Measurements from ENCODE around the gene HLX.

Gene HLX

GRCh38 chr1:220924331-220924970 is 45.2 kb downstream of the HLX start:
- DNase-seq (ENCODE audit: low spot score), result no peak

DNA sequence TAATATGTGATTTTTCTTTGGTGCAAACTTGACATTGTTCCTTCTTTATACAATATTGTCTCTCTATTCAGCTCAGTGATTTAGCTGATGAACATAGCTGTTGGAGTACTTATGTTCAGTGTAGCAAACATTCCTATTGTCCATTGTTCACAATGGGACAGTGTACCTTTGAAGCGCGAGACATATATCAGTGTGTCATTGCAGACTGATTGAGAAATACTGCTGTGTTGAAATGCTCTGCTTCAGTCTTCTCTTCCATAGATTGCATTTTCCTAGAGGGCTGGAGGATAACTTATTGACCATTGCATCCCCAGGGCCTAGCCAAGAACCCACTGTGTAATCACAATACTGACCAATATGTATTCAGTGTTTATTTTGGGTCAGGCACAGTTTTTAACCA is 46.5 kb downstream of the HLX start:
- no peak for DNase-seq (ENCODE audit: low spot score)

DNA sequence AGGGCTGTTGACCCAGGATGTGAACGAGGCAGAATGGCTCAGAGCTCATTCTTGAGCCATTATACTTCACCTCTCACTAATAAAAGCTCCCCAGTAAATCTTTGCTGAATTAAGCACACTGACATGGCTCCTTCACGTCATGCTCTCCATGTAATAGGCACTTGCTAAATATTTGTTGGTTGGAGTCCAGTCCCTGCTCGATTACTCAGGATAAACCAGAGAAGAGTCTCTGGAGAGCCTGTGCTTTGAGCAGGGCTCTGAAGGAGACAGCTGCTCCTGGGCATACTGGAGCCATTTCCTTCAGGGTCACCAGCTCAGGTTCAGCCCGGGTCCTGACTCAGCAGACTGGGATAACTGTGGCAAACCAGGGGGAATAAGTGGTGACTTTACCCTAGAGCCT is 46.9 kb downstream of the HLX start:
- no peak for DNase-seq (ENCODE audit: low spot score)

- no peak for DNase-seq (ENCODE audit: low spot score)
Observed at GRCh38 chr1:220927442-220927841, 48.2 kb downstream of the HLX start.

DNA sequence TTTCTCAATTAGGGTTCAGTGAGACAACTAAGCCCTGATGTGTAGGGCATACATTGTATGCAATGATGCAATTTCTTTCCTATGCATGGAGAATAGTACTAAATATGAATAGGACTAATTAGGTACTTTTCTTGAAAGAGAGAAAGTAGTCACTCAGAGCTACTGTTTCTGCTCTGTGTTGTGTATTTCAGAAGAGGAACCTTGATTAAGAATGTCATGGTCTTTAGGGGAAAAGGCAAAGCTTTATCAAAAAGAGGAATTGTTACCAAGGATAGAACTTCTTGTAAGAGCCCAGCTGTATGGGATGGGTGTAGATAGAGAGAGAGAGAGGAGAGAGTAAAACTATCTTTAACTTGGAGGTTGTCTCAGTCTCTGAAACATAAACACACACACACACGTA is 49.1 kb downstream of the HLX start:
- no peak for DNase-seq (ENCODE audit: low spot score)

DNA sequence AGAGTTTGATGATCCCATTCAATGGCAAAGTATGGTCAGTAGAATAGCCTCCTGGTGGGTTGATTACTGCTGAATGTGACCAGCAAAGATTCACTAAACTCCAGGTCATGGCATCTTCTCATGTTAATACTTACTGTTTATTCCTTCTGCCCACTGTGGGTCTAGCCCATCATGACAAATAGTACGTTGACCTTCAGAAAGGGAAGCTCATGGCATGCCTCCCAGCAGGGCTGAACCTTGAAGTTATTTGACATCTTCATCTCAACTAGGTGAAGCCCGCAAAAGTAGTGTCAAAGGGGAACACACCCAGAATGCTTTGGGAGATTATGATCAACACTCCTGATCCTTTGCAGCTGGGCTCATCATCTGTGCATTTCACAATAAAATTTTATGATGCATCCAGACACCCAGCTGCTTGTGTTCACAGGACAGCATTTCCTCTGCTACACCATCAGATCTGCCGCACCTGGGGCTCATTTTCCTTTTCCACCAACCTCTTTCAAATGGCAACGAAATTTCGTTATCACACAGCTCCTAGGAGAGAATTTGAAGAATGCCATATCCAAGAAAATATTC is 49.6 kb downstream of the HLX start:
- DNase-seq (ENCODE audit: low spot score), result no peak

GRCh38 chr1:220929304-220929703 is 50.1 kb downstream of the HLX start:
- no peak for DNase-seq (ENCODE audit: low spot score)

All from globus pallidus (tissue), 1 donor.